HG02588 (cell line): Measurements from ENCODE around the gene CLDN5.

ENCODE experiments used
- ATAC-seq: cut with Tn5 transposase; IDR thresholded peaks from one replicate; pipeline ENCODE4 v1.9.1; 2021; ENCODE audit warnings: mild to moderate bottlenecking, moderate library complexity; ENCODE audit not compliant: unreplicated experiment

Gene CLDN5

DNA sequence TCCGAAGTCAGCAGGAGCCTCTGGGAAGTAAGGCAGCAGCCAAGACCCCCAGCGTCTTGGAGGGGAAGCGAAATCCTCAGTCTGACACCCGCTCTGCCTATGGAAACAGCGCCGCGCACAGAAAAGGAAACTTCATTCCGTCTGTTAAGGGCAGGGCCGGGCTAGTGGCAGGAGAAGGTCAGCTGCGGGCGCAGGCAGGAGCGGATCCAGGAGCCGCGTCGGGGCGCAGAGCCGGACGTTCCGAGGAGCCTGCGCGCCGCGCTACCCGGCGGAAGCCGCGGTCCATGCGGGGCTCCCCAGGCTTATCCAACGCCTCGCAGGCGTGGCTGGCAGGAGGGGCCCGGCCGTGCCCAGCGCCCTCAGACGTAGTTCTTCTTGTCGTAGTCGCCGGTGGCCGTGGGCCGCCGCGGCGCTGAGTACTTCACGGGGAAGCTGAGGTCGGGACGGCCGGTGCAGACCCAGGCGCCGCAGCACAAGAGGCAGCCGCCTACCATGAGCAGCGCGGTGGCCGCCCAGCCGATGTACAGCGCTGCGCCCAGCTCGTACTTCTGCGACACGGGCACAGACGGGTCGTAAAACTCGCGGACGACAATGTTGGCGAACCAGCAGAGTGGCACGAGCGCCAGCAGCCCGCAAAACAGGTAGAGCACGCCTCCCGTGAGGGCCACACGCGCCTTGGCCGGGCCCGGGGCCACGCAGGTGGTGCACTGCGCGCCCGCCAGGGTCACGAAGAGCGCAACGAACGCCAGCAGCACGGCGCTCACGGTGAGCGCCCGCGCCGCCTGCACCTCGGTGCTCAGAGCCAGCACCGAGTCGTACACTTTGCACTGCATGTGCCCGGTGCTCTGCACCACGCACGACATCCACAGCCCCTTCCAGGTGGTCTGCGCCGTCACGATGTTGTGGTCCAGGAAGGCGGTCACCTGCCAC, 705 bp downstream of the CLDN5 start:
- no peak for ATAC-seq

DNA sequence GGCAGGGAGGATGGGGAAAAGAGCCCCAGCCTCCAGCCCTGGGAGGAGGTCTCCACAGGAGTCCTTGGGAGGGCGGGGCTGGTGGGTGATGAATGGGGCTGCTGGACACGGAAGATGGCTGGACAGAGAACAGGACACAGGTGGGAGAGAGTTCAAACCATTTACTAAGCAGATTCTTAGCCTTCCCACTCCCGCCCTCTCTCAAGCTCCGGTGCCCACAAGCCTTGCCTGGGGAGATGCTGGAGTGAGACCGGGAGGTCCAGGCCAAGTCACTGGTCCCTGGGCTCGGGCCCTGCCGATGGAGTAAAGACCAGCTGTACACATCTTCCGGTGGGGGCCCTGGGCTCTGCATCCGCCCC, 1.4 kb downstream of the CLDN5 start:
- no peak for ATAC-seq

DNA sequence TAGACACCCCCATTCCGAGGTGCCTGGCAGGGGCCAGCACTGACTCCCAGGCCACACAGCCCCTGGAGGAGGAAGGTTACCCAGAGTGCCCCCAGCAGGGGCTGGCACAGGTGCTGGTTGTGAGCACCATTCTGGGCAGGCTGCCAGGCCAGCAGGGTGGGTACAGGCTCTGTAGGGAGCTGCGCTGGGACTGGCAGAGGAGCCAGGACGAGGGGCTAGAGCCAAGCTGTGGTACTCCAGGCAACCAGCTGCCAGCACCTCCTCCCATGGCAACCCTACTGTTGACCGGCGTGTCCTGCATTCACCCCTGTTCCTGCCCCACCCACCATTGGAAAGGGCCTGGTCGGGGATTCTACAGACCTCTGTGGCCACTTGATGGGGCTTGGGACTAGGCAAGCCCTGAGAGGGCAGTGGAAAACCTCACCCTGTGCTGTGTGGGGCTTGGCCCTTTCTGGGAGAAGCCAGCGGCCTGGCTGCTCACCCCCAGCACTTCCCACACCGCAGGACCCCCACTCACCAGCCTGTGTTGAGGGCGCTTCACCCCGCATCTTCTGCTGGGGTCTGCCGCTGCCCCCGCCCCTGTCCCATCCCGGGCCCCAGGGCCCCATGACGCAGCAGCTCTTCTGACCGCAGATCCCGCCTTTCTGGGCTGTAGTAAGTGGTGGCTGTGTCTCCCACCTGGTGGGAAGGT, 1.9 kb downstream of the CLDN5 start:
- no peak for ATAC-seq

- ATAC-seq: no peak
Measured at GRCh38 chr22:19520566-19521305, 3.5 kb downstream of the CLDN5 start.

- no peak for ATAC-seq
Measured at GRCh38 chr22:19520007-19520406, 4.2 kb downstream of the CLDN5 start.

GRCh38 chr22:19519041-19519926, 4.9 kb downstream of the CLDN5 start:
- no peak for ATAC-seq

DNA sequence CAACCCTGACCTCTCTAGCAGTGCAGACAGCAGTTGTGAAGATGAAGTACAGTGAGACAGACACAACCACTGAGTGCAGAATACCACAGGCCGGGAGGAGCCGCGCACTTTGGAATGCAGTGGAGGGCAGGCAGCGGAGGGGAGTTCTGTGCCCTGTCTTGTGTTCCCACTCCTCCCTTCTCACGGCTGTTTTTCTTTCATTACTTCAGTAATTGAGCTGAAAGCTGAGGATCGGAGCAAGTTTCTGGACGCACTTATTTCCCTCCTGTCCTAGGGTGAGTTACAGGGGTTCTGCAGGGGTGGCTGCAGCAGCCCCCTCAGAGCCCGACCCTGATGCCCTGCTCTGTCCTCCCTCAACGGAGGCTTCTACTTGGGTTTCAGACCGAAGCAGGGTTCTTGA, 5.6 kb downstream of the CLDN5 start:
- ATAC-seq: no peak

- no peak for ATAC-seq
Measured at GRCh38 chr22:19517919-19518611, 6.1 kb downstream of the CLDN5 start.

DNA sequence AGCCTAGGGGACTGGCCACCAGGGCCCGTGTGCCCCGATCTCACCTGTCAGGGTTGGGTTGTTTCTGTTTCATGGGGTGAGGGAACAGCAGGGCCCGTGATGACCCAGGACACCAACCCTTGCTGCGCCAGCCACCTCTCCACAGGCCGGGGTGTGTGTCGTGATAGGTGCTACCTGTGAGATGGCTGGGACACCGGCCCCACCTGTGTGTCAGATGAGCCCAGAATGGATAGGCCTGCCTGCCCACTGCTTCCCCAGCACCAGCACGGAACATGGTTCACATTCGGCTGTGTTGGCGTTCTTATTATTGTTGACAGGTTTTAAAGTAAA, 7.1 kb downstream of the CLDN5 start:
- ATAC-seq: no peak

DNA sequence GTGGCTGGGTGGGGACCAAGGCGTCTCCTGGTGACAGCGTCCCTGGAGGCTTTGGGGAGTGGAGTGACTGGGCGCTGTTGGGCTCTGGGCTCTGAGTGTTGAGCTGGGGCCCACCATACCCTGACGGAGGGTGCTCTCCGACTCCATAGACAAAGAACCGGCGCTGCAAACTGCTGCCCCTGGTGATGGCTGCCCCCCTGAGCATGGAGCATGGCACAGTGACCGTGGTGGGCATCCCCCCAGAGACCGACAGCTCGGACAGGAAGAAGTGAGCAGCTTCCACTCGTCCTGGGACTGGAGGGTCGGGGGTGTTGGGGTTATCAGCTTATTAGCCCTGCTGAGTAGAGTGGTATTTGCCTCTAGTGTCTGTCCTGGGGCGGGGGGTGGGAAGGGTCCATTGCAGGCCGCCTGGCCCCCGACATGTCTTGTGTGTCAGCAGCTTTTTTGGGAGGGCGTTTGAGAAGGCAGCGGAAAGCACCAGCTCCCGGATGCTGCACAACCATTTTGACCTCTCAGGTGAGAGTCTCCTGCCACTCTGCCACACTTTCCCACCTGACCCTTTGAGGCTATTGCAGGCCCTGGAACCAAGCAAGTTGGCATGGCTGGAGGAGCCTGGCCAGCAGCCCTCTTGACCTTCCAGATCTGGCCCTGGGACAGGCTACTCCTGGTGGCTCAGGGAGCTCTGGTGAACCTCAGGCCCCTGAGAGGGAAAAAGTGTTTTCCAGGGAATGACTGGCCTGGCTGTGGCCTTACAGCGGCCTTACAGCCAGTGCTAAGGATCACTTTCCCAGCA, 7.6 kb downstream of the CLDN5 start:
- ATAC-seq: no peak

- ATAC-seq: no peak
Measured at GRCh38 chr22:19515654-19516377, 8.4 kb downstream of the CLDN5 start.

DNA sequence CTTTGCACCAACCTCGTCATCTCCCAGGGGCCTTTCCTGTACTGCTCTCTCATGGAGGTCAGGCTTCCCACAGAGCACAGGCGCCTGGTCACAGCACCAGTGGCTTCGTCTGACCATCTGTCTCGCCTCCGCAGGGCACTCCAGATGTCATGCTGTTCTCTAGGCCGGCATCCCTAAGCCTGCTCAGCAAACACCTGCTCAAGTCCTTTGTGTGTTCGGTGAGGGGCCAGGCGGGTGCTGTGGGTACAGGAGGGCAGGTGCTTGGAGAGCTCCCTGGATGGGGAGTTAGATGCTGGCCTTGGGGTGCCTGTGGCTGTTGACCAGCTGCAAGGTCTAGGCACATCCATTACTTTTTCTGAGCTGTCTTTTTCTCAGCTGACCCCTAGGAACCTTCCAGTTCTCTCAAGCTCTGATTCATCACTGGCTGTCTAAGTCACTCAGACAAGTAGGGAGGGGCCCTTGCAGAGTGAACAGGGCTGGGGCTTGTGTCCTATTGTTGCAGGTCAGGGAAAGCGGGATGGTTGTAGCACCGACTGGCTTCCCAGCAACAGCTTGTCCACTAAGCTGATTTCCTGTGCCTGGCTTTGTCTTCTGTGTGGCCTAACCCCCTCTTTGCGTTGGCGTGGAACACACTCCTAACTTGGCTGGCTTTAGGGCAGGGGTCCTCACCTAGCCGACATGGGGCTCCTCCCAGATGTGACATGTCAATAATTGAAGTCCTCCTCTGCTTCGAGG, 9.2 kb downstream of the CLDN5 start:
- ATAC-seq: no peak

DNA sequence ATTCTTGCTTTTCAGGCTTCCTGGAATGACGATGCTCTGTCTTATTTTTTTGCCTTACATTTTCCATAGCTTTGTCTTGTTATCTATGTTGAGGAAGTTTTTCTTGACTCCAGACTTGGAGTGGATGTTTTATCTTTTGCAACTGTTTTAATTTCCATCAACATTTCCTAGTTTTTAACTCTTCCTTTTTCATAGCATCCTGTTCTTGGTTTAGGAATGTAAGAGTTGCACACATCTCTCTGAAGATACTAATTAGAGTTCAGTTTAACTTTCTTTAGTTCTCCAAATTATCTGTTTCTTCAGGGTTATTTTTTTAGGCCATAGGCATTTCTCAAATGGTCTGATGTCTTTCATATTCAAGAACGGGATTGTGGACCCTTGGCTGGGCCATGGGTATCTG, 10.4 kb downstream of the CLDN5 start:
- no peak for ATAC-seq

GRCh38 chr22:19510919-19511341, 13.3 kb downstream of the CLDN5 start:
- no peak for ATAC-seq

GRCh38 chr22:19509923-19510322, 14.3 kb downstream of the CLDN5 start:
- no peak for ATAC-seq

- ATAC-seq: no peak
Measured at GRCh38 chr22:19509191-19509590, 15.0 kb downstream of the CLDN5 start.

DNA sequence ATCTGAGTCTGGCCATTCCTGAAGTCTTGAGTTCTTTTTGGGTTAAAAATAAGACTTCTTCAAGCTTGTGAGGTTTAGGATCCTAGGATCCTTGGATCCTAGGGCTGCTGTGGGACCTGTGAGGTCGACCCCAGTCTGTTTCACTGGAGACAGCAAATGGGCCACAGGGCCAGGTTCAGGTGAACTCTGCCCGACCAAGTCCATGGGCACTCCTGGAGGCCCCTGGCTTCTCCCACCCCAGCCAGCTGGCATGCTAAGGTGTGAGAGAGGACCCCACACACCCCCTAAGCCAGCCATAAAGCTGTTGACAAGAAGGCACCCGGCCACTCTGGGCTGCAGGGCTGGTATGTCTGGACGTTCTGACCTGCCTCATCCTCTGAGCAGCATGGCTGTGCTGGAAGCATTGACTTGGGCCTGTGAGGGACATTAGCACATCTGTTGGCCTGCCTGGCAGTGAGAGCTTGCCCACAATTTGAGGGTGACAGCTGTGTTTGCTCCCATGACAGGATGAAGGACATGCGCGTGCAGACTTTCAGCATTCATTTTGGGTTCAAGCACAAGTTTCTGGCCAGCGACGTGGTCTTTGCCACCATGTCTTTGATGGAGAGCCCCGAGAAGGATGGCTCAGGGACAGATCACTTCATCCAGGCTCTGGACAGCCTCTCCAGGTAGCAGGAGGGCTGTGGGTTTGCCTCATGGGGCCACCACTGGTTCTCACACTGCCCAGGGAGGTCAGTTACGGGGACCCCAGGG, 16.0 kb downstream of the CLDN5 start:
- no peak for ATAC-seq
